ENCODE measurements around the gene DNPEP.

Gene DNPEP

GRCh38 chr2:219356834-219357233 is 30.9 kb downstream of the DNPEP start:
- DNase-seq: peak; percentile 8

- DNase-seq: no peak
These were observed 33.1 kb downstream of the DNPEP start for GRCh38 chr2:219354582-219354981.

GRCh38 chr2:219353129-219353528 is 34.6 kb downstream of the DNPEP start:
- no peak for DNase-seq

GRCh38 chr2:219352448-219353023 is 35.2 kb downstream of the DNPEP start:
- peak; percentile 60 for DNase-seq

- DNase-seq: no peak
These were observed 36.9 kb downstream of the DNPEP start for GRCh38 chr2:219350710-219351221.

- DNase-seq: no peak
These were observed 37.5 kb downstream of the DNPEP start for GRCh38 chr2:219350215-219350614.

- DNase-seq: no peak
These were observed 42.8 kb downstream of the DNPEP start for GRCh38 chr2:219344751-219345430.

- no peak for DNase-seq
These were observed 52.3 kb downstream of the DNPEP start for GRCh38 chr2:219335373-219335786.

- DNase-seq: no peak
These were observed 53.6 kb downstream of the DNPEP start for GRCh38 chr2:219334076-219334475.

GRCh38 chr2:219332542-219332941 is 55.2 kb downstream of the DNPEP start, which contains the start of gene RESP18:
TSS of gene RESP18 (minus strand) at chr2:219332744.
- no peak for DNase-seq

GRCh38 chr2:219331560-219332213 is 56.0 kb downstream of the DNPEP start:
- no peak for DNase-seq

GRCh38 chr2:219327719-219328118 is 60.0 kb downstream of the DNPEP start:
- no peak for DNase-seq

- no peak for DNase-seq
These were observed 61.9 kb downstream of the DNPEP start for GRCh38 chr2:219325657-219326315.

- DNase-seq: no peak
These were observed 62.6 kb downstream of the DNPEP start for GRCh38 chr2:219325136-219325535.

- no peak for DNase-seq
These were observed 64.3 kb downstream of the DNPEP start for GRCh38 chr2:219323434-219323833.

Measured in CD4-positive, alpha-beta T cell treated with Interleukin-4 for 4 hours (primary cell).